ENCODE results near the gene TRPV6.

Gene TRPV6

DNA sequence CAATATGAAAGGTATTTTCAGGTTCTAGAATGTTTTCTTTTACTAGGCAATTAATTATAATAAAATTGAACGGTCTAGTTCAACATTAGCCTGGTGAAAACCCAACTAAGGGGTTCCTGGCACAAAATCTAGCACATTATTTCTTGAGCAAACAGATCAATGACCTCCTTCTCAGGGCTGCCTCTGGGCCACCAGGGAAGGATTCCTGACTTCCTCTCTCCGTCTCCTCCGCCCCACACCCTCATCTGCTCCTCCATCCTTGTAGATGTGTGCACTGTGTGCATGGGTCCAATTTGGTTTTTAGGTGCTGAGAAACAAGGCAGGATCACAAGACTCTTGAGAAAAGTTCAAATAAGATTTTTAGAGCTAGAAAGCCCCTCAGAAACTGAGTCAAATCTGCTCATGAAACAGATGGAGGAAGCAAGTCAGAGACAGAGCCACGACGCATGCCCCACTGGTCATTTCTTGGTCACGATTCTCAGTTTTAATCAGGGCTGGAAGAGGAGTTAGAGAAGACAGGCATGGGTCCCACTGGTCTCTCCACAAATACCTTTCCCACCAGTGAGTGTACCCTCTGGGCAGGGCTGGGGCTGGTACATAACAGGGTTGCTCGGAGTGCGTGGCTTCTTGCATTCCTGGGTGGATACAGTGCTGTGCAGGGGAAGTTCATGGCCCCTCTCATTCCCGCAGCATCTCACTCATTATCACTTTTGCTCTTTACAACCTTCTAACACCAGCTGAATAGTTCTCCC lies 3.8 kb downstream of the TRPV6 start:
- no peak for DNase-seq

DNA sequence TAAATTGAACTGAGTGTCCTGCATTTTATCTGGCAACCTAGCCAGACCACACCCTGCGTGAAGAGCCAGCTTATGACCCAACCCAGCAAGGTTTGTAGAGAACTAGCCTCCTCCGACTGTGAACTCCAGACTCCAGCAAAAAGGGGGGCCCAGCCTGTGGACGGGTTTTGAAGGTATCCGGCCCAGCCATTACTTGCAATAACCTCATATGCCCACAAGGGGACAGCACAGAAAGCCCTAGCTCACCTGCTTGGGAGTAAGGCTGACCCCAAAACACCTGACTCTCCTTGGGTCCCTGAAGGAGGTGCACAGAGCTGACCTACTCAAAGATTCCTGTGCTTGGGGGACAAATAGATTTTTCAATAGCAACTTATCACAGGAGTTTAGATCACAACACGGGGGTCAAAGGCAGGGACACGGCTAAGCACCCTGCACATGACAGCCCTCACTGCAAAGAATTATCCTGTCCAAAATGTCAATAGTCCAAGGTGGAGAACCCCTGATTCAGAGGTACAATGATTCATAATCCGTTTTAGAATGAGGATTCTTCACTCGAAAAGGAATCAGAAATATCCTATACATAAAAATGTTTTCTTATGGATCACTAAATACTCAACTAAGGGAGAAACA lies 4.6 kb downstream of the TRPV6 start:
- DNase-seq, result peak; percentile 3

DNA sequence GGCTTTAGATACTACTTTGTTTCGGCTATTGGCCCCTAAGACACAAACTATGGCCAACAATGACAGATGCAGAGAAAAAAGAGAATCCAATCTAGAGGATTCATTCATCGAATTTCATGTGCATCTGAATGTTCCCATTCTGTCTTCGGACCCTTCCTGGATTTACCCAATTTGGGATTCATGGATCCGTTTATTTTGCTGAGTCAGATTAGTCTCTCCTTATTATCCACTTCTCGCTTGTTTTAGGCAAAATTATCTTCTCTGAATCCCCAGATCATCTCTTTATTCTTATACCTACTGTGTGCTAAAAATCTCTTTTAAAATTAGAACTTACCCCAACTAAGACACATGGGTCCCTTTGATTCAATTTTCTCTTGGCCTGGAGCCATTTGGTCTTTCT lies 6.5 kb downstream of the TRPV6 start:
- DNase-seq, result no peak

DNA sequence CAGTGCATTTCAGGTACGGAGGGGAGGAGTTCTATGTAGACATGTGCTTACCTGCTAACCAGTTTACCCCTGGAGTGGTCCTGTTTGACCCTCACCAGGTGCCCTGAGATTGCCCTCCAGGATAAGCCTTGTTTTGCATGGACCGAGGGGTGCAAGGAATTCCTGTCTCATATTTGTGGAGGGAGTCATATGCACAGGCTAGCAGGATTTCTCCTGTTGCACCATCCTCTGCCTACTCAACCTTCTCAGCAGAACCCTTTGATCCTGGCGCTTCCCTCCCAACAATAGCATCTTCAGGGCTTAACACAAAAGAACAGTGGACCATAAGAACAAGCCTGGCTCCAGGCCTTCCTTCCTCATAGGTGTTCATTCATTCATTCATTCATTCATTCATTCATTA lies 7.2 kb downstream of the TRPV6 start:
- DNase-seq, result no peak

DNA sequence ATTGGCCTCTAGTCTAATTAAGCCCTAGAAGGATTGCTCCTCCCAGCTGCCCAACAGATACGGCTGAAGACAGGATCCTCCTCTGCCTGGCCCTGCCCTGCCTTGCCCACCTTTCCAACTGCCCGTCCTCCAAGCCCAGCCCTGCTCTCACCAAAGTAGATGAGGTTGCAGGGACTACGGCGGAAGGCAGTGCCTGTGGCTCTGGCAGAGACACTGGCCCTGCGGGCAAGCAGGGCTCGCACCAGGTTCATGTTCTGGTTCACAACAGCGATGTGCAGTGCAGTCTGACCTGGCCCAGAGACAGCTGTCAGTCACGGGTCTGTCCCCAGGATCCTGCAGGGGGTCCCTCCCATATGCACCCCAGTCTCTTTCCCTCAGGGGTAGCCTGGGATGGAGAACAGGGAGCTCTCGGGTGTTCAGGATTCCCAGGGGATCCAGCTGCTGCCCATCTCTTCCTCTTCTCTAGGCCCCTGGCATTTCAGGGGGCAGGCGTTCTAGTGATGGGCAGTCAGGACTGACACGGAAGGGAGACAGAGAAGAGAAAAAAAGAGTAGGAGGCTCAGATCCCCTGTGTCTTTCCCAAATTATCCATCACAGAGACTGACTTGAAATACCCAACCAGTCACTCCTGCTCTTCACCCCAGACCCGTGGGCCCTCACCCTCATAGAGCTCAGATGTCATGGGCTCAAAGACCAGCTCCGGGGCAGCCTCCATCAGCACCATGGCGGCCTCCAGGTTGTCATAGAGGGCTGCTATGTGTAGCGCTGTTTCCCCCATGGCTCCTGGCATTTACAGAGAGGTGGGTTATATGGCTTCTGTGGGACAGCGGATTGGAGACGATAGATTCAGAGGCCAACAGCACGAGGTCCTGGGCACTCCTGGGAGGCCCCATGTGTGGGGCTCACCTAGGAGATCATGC lies 8.3 kb downstream of the TRPV6 start:
- no peak for DNase-seq

DNA sequence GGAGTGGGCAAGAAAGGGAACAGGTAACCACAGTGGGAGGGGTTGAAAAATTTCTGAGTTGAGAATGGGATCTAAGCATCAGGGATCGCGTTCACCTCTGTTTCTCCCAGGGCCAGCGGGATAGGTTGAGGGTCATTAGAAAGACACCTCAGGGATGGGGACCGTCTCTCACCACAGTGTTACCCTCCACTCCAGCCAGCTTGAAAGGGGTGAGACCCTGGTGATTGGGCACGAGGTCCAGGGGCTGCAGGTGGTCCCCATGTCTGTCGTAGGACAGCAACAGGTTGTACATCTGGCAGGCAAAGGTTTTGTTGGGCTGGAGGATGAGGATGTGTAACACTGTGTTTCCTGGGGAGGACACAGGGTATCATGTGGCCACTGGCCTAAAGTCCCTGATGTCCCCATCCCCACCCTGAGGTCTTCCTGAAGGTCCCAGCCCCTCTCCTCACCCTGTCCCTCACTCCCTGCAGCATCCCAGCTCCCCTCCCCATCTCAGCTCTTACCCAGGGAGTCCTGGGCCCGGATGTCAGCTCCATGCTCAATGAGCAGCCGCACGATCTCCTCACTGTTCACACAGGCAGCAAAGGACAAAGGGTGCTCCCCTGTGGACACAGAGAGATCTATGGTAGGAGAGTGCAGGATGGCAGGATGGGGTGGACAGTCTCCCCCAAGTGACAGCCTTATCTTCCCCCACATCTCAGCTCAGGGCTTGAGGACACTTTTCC lies 9.1 kb downstream of the TRPV6 start:
- DNase-seq, result no peak

DNA sequence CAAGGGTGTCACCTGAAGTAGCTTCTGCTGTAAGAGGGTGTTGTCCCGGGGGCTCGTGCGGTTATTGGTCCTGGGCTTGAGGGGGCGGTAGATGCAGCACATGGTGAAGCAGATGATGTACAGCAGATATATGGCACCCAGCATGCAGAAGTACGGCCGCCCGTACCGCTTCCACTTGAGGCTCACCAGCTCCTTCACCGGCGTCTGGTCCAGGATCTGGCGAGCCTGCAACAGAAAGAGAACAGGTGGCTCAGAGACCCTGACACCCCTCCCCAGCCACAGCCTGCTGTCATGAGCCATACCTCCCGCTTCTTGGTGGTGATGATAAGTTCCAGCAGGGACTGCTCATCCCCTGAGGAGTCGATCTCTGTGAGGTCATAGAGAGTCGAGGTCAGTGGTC lies 10.1 kb downstream of the TRPV6 start:
- DNase-seq, result no peak

DNA sequence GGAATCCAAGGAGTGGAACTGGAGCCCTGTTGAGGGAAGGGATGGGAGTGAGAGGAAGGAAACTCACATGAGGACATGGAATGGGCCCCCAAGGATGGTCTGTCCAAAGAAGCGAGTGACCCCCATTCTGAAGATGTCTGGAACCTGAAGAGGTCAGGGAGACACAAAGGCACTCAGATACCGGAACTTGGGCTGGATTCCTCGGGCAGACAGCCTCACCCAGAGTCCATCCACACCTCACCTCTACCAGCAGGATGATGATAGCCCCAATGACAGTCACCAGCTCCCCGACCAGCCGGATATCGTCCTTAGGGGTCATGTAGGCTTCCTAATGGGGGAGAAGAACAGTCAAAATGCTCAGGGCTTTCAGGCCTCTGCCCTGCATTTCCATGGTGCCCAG lies 10.7 kb downstream of the TRPV6 start:
- no peak for DNase-seq

DNA sequence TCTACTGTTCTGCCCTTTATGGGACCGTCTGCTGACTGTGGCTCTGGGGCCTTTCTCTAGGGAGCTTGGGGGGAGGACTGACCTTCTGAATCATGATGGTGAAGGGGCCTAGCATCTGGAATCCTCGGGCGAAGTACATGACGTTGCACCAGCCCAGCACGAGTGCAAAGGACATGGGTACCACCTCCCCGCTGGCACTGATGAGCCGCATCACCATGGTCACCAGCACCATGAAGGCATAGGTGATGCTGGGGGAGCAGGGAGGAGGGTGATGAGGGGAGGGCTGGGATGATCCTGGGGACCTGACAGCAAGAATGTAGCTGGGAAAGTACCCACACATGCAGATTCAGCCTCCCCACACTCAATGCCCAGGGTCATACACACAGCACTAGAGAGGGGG lies 11.1 kb downstream of the TRPV6 start:
- DNase-seq, result no peak

DNA sequence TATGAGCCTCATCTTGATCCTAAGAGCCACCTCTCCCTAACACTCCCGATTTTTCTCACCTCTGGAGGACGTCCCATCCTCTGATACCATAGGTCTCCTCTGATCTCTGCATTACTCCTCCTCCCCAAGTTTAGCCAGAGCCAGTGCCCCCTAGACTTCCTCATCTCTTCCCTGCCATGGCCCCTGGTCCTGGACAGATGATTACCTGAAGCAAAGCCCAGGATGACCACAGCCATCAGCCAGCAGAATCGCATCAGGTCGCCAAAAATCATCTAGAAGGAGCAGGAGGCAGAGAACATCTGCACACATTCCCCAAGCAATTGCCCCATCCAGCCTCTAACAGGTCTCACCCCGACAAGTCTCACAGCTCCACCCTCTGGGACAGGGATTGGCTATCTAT lies 11.7 kb downstream of the TRPV6 start:
- DNase-seq, result no peak

DNA sequence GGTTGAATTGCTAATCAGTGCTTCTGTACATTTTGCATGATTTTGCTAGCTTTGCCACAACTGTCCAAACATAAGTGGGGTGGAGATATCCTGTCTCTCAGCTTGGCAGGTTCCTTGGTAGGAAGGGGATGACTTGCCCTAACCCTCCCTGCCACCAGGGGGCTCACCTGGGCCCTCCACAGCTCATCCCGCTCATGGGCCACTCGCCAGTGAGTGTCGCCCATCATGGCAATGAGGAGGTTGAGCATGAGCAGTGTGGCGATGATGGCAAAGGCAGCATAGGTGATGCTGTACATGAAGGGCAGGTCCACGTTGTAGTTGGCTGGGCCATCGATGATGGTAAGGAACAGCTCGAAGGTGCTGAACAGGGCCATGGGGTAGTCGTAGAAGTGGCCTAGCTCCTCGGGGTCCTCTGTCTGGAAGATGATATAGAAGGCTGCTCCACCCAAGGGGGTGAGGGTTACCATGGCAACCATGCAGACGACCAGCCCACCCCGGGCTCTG lies 12.2 kb downstream of the TRPV6 start:
- DNase-seq, result no peak

DNA sequence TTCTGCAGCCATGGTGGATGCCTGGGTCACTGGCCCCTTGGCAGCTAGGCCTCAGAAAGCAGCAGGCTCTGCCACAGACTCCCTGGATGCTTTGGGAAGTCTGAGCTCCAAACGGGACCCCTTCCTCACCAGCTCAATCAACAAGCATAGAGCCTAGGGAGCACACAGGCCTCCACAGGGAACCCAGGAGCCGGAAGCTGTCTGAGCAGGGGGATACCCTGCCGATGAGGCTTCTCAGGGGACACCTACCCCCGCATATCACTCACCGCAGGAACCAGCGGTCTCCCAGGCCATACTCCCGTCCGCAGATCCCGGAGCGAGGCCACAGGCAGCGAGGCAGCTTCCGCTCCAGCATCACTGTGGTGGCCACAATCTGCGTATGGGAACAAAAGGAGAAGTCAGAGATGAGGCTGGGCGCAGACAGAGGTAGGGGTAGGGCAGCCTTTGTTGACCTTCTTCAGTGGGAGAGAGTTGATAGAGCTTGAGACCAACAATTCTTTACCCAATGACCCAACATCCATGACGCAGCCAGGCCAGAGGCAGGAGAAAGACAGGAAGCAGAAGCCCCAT lies 13.4 kb downstream of the TRPV6 start:
- no peak for DNase-seq

DNA sequence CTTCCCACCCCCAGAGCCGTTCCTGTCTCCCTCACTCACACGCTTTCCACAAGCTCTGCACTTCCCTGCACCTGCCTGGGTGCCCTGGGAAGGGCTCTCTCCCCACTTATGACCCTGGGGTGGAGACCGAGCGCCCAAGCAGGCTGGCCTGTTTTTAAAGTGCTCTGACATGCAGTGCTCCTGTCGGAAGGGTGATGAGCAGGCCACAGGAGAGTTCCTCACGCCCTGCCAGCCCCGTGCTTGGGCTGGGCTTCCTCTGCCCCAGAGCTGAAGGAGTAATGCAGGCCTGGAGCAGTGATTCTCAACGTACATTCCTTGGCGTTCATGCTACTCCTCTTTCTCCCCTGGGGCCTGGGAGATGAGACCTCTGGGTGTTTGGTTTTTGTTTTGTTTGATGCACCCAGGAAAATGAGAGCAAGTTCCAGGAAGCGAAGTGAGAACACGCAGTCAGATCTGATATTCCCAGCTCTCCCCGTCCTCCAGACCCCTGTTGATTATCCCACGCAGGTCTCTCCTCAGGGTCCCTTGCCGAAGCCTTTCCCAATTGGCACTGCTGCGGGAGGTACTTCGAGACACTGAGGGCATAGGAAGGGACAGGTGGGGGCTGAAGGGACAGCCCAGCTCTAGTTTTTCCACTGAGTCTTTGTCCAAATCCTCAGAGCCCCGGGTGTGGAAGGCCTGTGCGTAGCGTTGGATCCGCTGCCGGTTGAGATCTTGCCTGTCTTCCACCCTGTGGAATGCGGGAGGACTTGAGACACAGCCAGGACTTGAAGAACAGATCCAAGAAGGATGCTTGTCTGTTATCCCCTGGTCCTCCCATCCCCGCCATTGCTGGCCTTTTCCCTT lies 14.1 kb downstream of the TRPV6 start:
- DNase-seq, result no peak

DNA sequence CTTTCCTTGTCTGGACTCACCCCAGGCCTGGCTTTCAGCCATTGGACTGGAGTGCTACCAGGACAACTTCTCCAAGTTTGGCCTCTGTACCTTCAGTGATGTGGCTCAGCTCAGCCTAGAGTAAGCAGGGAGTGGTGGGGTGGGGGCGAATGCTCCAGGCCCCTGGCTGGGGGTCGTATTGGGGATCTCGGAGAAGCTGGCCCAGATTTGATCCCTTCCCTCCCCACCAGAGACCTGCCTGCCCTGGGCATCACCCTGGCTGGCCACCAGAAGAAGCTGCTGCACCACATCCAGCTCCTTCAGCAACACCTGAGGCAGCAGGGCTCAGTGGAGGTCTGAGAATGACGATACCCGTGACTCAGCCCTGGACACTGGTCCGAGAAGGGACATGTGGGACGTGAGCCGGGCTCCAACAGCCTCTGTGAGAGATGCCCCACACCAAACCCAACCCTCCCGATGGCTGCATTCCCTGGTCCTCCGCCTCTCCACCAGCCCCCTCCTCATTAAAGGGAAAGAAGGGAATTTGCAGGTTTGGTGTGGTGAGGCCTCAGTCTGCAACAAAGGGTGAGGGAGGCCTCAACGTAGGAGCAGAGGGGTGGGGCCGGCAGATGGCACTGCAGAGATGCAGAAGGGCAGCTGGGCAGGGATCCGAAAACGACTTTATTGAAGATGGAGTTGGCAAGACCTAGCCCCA lies 14.8 kb downstream of the TRPV6 start:
- no peak for DNase-seq

DNA sequence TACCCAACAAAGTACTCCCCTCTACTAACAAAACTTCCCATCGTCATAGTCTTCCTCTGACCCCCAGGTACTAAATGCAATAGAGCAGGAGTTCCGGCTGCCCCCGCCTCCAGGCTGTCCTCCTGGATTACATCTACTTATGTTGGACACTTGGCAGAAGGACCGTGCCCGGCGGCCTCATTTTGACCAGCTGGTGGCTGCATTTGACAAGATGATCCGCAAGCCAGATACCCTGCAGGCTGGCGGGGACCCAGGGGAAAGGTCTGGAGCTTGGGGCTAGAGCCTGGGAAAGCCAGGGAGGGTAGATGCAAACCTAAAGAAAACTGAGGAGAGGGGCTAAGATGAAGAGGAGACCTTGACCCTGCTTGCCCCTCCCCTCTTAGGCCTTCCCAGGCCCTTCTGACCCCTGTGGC lies 15.4 kb downstream of the TRPV6 start:
- no peak for DNase-seq

DNA sequence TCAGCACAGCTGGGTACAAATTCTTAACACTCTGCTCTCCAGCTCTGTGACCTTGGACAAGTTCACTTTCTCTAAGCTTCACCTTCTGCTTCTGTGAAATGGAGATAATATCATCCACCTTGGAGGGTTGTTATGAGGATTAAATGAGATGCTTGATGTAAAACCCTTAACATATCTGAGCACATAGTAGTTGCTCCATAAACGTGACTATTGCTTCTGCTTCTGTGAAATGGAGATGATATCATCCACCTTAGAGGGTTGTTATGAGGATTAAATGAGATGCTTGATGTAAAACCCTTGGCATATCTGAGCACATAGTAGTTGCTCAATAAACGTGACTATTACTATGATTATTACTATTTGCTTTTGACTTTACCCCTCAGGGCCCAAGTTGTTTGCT lies 16.1 kb downstream of the TRPV6 start:
- DNase-seq, result no peak

DNA sequence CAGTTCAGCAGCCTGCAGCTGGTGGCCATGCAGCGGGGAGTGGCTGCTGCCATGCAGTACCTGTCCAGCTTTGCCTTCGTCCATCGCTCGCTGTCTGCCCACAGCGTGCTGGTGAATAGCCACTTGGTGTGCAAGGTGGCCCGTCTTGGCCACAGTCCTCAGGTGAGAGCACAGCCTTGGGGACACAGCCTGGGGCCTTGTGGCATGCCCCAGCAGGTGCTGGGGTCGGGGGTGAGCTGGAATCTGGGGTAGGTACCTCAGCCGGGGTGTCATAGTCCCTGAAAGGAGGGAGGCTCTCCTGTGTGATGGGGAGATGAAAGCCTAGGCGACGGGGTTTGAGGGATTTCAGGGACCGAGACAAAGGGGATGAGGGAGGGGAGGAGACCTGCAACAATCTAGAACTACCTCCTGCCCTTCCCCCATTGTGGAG lies 16.5 kb downstream of the TRPV6 start:
- DNase-seq, result no peak

DNA sequence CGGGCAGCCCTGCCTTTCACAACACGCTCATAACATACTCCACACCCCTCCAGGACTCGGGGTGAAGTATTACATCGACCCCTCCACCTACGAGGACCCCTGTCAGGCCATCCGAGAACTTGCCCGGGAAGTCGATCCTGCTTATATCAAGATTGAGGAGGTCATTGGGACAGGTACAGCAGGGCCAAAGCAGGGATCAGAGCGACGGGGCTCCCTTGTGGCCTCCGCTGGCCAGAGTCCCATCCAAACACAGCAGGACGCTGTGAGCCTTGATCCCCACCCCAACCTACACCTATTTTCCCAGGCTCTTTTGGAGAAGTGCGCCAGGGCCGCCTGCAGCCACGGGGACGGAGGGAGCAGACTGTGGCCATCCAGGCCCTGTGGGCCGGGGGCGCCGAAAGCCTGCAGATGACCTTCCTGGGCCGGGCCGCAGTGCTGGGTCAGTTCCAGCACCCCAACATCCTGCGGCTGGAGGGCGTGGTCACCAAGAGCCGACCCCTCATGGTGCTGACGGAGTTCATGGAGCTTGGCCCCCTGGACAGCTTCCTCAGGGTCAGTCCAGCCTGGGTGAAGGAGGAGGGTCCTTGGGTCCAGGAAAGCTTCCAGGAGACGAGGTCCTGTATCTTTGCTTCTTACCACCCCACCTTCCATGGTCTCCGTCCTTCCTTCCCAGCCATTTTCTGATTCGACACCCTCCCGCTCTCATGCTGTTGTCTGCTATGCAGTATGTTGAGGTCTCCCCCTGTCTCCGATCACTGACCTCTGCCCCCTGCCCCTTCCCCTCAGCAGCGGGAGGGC lies 17.2 kb downstream of the TRPV6 start:
- no peak for DNase-seq

DNA sequence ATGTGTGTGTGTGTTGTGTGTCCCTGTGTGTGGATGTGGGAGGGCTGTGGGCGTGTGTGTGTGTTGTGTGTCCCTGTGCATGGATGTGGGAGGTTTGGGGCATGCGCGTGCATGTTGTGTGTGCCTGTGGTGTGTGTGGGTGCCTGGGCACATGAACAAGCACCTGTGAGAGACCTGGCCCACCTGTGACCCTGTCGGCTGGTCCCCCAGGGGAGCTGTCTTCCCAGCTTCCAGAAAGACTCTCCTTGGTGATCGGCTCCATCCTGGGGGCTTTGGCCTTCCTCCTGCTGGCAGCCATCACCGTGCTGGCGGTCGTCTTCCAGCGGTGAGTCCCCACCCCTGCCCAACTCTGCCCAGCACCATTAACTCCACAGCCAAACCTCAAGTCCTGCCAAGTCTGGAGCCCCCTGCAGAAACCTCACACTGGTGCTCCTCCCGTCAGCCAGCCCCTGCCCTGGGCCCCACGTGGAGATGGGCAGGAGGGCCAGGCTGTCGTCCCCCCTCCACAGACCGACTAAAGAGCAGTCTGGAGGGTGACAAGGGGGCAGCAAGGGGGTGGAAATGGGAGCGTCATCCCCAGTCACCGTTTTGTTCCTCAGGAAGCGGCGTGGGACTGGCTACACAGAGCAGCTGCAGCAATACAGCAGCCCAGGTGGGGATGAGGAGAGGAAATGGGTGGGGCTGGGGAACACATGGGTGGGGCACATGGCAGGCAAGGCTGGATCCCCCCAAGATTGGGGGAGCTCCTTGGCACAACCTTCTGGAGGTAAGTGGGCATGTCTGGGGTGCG lies 18.0 kb downstream of the TRPV6 start:
- no peak for DNase-seq

Data from fibroblast of skin of right quadriceps (primary cell).